ENCODE measurements around the gene NETO1. TPM values are rescaled to one million over a fixed set of nuclear protein-coding genes. Genes with fewer than 3 reads are reported as not detected.

NETO1 gene
- total RNA-seq, 1 experiment from 2014 or later, result 5.9 TPM

- H2BK15ac ChIP-seq (ENCODE audit: low read depth, low read length), result no peak overlapping the region
- H3K4me3 Mint-ChIP-seq, result no peak overlapping the region
- H3K27me3 Mint-ChIP-seq (ENCODE audit: low read depth), result no peaks in the 10 kb centered on the region
Observed at GRCh38 chr18:72811047-72811446, 56.7 kb downstream of the NETO1 start.

More at GRCh38 chr18:72811047-72811446, 56.7 kb downstream of the NETO1 start:
- TF ChIP-seq CTCF (conservative IDR thresholded peaks at IDR 0.05), result no peak
- Histone ChIP-seq H3T11ph (ENCODE audit: low read length) (no peak overlapping the region), H4K91ac (ENCODE audit: insufficient read length, low read depth, low read length) (no peak overlapping the region), H3K18ac (ENCODE audit: insufficient read length, low read depth, low read length) (no peak overlapping the region), H4K5ac (ENCODE audit: insufficient read length, low read depth, low read length) (no peak overlapping the region), H3K14ac (ENCODE audit: insufficient read depth, low read length) (no peak overlapping the region), H2AK5ac (ENCODE audit: insufficient read length, low read length) (no peak overlapping the region), H3K4me1 (ENCODE audit: insufficient read depth, low read length) (no peaks in the 10 kb centered on the region; the same call in 1 of the 2 replicates), H2BK5ac (ENCODE audit: insufficient read length, low read length) (no peak overlapping the region), H3K4me2 (ENCODE audit: insufficient read depth, insufficient read length, low read length) (no peak overlapping the region), H3K4ac (ENCODE audit: low read depth, low read length) (no peak overlapping the region), H3K79me1 (ENCODE audit: insufficient read depth, low read depth, low read length, poor library complexity, severe bottlenecking) (no peaks in the 10 kb centered on the region), H3K23ac (ENCODE audit: insufficient read length, low read depth, low read length) (no peak overlapping the region), H2AFZ (ENCODE audit: low read length) (no peak overlapping the region), H2BK120ac (ENCODE audit: low read depth, low read length, poor library complexity, severe bottlenecking) (no peak overlapping the region), H3K9me3 (ENCODE audit: control insufficient read depth, low read depth, low read length) (no peaks in the 10 kb centered on the region), H4K20me1 (ENCODE audit: control insufficient read depth, insufficient read depth, insufficient read length) (no peaks in the 10 kb centered on the region), H3K56ac (ENCODE audit: insufficient read length, low read depth, low read length) (no peak overlapping the region), H2BK20ac (ENCODE audit: low read depth, low read length, poor library complexity, severe bottlenecking) (no peak overlapping the region), H3K27me3 (ENCODE audit: insufficient read depth, low read length) (no peaks in the 10 kb centered on the region), H3K27ac (ENCODE audit: insufficient read length, low read depth, low read length) (no peak overlapping the region), H2BK12ac (ENCODE audit: insufficient read length, low read depth, low read length) (no peak overlapping the region), H4K8ac (replicated peaks; ENCODE audit: insufficient read length, low read depth, low read length) (no peak overlapping the region), H3K23me2 (ENCODE audit: insufficient read length, low read depth, low read length, poor library complexity, severe bottlenecking) (no peaks in the 10 kb centered on the region), H3K9ac (ENCODE audit: extremely low read depth, insufficient read length, low read length) (no peak overlapping the region), H3K79me2 (ENCODE audit: insufficient read depth, low read length) (no peaks in the 10 kb centered on the region)
- WGBS (ENCODE audit: extremely low coverage, insufficient read length, low lambda C conversion rate), result no CpG with 5 or more reads among the region's 7 CpGs
- peak overlapping the region in 1 of 3 experiments; percentile 29; a peak in 2 of 7 replicates for H3K27ac Mint-ChIP-seq
- H3K9me3 Mint-ChIP-seq, result no peaks in the 10 kb centered on the region
- peaks cover 0 to 3% of the 10 kb centered on the region in 2 experiments; a peak in 1 of 4 replicates for H3K4me1 Mint-ChIP-seq
- H3K36me3 Mint-ChIP-seq (ENCODE audit: insufficient read depth in 1 of 3, low read depth in 3 of 3), result no peaks in the 10 kb centered on the region
- no peak for DNase-seq
